Immature natural killer cell (primary cell): ENCODE data around the gene NEO1. TPM values are rescaled to one million over a fixed set of nuclear protein-coding genes. Genes with fewer than 3 reads are reported as not detected.

Experiments
- DNase-seq, 3 donors: peaks; one replicate each; pipeline ENCODE4 v3.0.0; 2022; ENCODE audit warnings: mixed read lengths in 1 of 3
- H3K27ac Mint-ChIP-seq, 6 donors: one replicate each; pipeline ENCODE4 v1.8.0; 2020; ENCODE audit warnings: mixed read lengths in 6 of 6, mild to moderate bottlenecking in 5 of 6, inconsistent platforms in 4 of 6, moderate library complexity in 3 of 6
- H3K27me3 Mint-ChIP-seq, 3 donors: one replicate each; pipeline ENCODE4 v1.8.0; 2020 to 2021; ENCODE audit warnings: low read depth in 3 of 3, mild to moderate bottlenecking in 3 of 3, mixed read lengths in 3 of 3, moderate library complexity in 3 of 3, inconsistent platforms in 1 of 3
- H3K36me3 Mint-ChIP-seq, 3 donors: one replicate each; pipeline ENCODE4 v1.8.0; 2020; ENCODE audit warnings: mixed read lengths in 3 of 3, inconsistent platforms in 2 of 3, mild to moderate bottlenecking in 2 of 3
- H3K4me1 Mint-ChIP-seq, 2 donors: one replicate each; pipeline ENCODE4 v1.8.0; 2020; ENCODE audit warnings: inconsistent platforms in 2 of 2, mild to moderate bottlenecking in 2 of 2, mixed read lengths in 2 of 2, moderate library complexity in 1 of 2
- H3K4me3 Mint-ChIP-seq, 5 donors: one replicate each; pipeline ENCODE4 v1.8.0; 2020; ENCODE audit warnings: mild to moderate bottlenecking in 5 of 5, mixed read lengths in 5 of 5, inconsistent platforms in 3 of 5, moderate library complexity in 3 of 5
- H3K9me3 Mint-ChIP-seq, 6 donors: one replicate each; pipeline ENCODE4 v1.8.0; 2020; ENCODE audit warnings: mild to moderate bottlenecking in 6 of 6, mixed read lengths in 6 of 6, inconsistent platforms in 4 of 6, moderate library complexity in 3 of 6
- polyA plus RNA-seq, 3 donors: library from polyadenylated mRNA; unstranded; fragments of 300-500 nt; fragmentation: Illumina TruSeq; gene quantifications; one replicate each; pipeline ENCODE4 v1.2.3, GENCODE V29; 2021

The NEO1 gene
- polyA plus RNA-seq, 3 donors from 2014 or later: 2.2 to 6.0 (median 2.4) TPM

- Mint-ChIP-seq H3K27me3 (peaks cover 2 to 3% (median 2%) of the 10 kb centered on the region in 3 donors), H3K27ac (no peak overlapping the region), H3K9me3 (no peaks in the 10 kb centered on the region), H3K4me1 (no peaks in the 10 kb centered on the region), H3K4me3 (no peak overlapping the region), H3K36me3 (peaks cover 0 to 3% (median 0%) of the 10 kb centered on the region in 3 donors)
- no peak for DNase-seq
These were observed 179.6 kb downstream of the NEO1 start for GRCh38 chr15:73231661-73232419.

GRCh38 chr15:73232776-73233175, 180.5 kb downstream of the NEO1 start:
- Mint-ChIP-seq H3K9me3 (no peaks in the 10 kb centered on the region), H3K27ac (no peak overlapping the region)

GRCh38 chr15:73233623-73234022, 181.4 kb downstream of the NEO1 start:
- no peaks in the 10 kb centered on the region for H3K9me3 Mint-ChIP-seq
- no peaks in the 10 kb centered on the region for H3K4me1 Mint-ChIP-seq
- no peak overlapping the region for H3K4me3 Mint-ChIP-seq
- no peak overlapping the region for H3K27ac Mint-ChIP-seq
- H3K27me3 Mint-ChIP-seq: peaks cover 2 to 3% (median 2%) of the 10 kb centered on the region in 3 donors
- no peak for DNase-seq
- peaks cover 0 to 3% (median 0%) of the 10 kb centered on the region in 3 donors for H3K36me3 Mint-ChIP-seq

More at GRCh38 chr15:73232776-73233175, 180.5 kb downstream of the NEO1 start:
- no peak for DNase-seq
- H3K36me3 Mint-ChIP-seq: peaks cover 0 to 3% (median 0%) of the 10 kb centered on the region in 3 donors
- peaks cover 2 to 3% (median 2%) of the 10 kb centered on the region in 3 donors for H3K27me3 Mint-ChIP-seq
- H3K4me3 Mint-ChIP-seq: no peak overlapping the region
- H3K4me1 Mint-ChIP-seq: no peaks in the 10 kb centered on the region

- Mint-ChIP-seq H3K9me3 (no peaks in the 10 kb centered on the region), H3K27me3 (peaks cover 0 to 2% (median 0%) of the 10 kb centered on the region in 3 donors), H3K4me1 (no peaks in the 10 kb centered on the region), H3K36me3 (peaks cover 0 to 3% (median 0%) of the 10 kb centered on the region in 3 donors), H3K27ac (no peak overlapping the region), H3K4me3 (no peak overlapping the region)
- no peak for DNase-seq
These were observed 185.6 kb downstream of the NEO1 start for GRCh38 chr15:73237910-73238309.

GRCh38 chr15:73239564-73240215, 187.4 kb downstream of the NEO1 start:
- no peak overlapping the region for H3K27ac Mint-ChIP-seq
- no peaks in the 10 kb centered on the region for H3K4me1 Mint-ChIP-seq
- no peaks in the 10 kb centered on the region for H3K9me3 Mint-ChIP-seq
- peaks cover 0 to 3% (median 0%) of the 10 kb centered on the region in 3 donors for H3K36me3 Mint-ChIP-seq
- no peak overlapping the region for H3K4me3 Mint-ChIP-seq
- peaks cover 0 to 3% (median 0%) of the 10 kb centered on the region in 3 donors for H3K27me3 Mint-ChIP-seq
- DNase-seq: no peak

- peak; percentile 31 to 63 (median 38) for DNase-seq
- no peak overlapping the region for H3K27ac Mint-ChIP-seq
- H3K36me3 Mint-ChIP-seq: peaks cover 0 to 3% (median 1%) of the 10 kb centered on the region in 3 donors
- no peaks in the 10 kb centered on the region for H3K9me3 Mint-ChIP-seq
- peaks cover 0 to 3% (median 0%) of the 10 kb centered on the region in 3 donors for H3K27me3 Mint-ChIP-seq
- H3K4me3 Mint-ChIP-seq: no peak overlapping the region
- H3K4me1 Mint-ChIP-seq: no peaks in the 10 kb centered on the region
These were observed 188.7 kb downstream of the NEO1 start for GRCh38 chr15:73240866-73241499.

GRCh38 chr15:73244333-73244732, 192.1 kb downstream of the NEO1 start:
- Mint-ChIP-seq H3K27me3 (peaks cover 0 to 3% (median 0%) of the 10 kb centered on the region in 3 donors), H3K4me3 (no peak overlapping the region), H3K9me3 (no peaks in the 10 kb centered on the region), H3K4me1 (no peaks in the 10 kb centered on the region), H3K36me3 (peaks cover 0 to 10% (median 3%) of the 10 kb centered on the region in 3 donors), H3K27ac (no peak overlapping the region)
- no peak for DNase-seq

- H3K4me3 Mint-ChIP-seq: no peak overlapping the region
- H3K9me3 Mint-ChIP-seq: no peaks in the 10 kb centered on the region
- peaks cover 0 to 15% (median 6%) of the 10 kb centered on the region in 3 donors for H3K36me3 Mint-ChIP-seq
- no peaks in the 10 kb centered on the region for H3K4me1 Mint-ChIP-seq
- peaks cover 0 to 3% (median 0%) of the 10 kb centered on the region in 3 donors for H3K27me3 Mint-ChIP-seq
- DNase-seq: no peak
- no peak overlapping the region for H3K27ac Mint-ChIP-seq
These were observed 194.2 kb downstream of the NEO1 start for GRCh38 chr15:73246439-73246838.

GRCh38 chr15:73246898-73247297, 194.6 kb downstream of the NEO1 start:
- H3K27me3 Mint-ChIP-seq: peaks cover 0 to 3% (median 0%) of the 10 kb centered on the region in 3 donors
- no peak overlapping the region for H3K4me3 Mint-ChIP-seq
- H3K27ac Mint-ChIP-seq: no peak overlapping the region
- no peak for DNase-seq
- H3K36me3 Mint-ChIP-seq: peaks cover 4 to 15% (median 6%) of the 10 kb centered on the region in 3 donors
- no peaks in the 10 kb centered on the region for H3K4me1 Mint-ChIP-seq
- no peaks in the 10 kb centered on the region for H3K9me3 Mint-ChIP-seq

GRCh38 chr15:73247331-73247730, 195.1 kb downstream of the NEO1 start:
- Mint-ChIP-seq H3K4me3 (no peak overlapping the region), H3K27me3 (peaks cover 0 to 3% (median 0%) of the 10 kb centered on the region in 3 donors), H3K27ac (no peak overlapping the region), H3K9me3 (no peaks in the 10 kb centered on the region), H3K36me3 (peaks cover 5 to 15% (median 6%) of the 10 kb centered on the region in 3 donors), H3K4me1 (no peaks in the 10 kb centered on the region)
- no peak for DNase-seq

- peaks cover 5 to 20% (median 6%) of the 10 kb centered on the region in 3 donors for H3K36me3 Mint-ChIP-seq
- no peaks in the 10 kb centered on the region for H3K27me3 Mint-ChIP-seq
- H3K27ac Mint-ChIP-seq: no peak overlapping the region
- H3K9me3 Mint-ChIP-seq: no peaks in the 10 kb centered on the region
- H3K4me1 Mint-ChIP-seq: no peaks in the 10 kb centered on the region
- no peak for DNase-seq
- H3K4me3 Mint-ChIP-seq: no peak overlapping the region
These were observed 197.2 kb downstream of the NEO1 start for GRCh38 chr15:73249499-73249898.

- H3K4me3 Mint-ChIP-seq: no peak overlapping the region
- DNase-seq: no peak
- H3K36me3 Mint-ChIP-seq: peaks cover 5 to 12% (median 7%) of the 10 kb centered on the region in 3 donors
- H3K9me3 Mint-ChIP-seq: no peaks in the 10 kb centered on the region
- H3K27ac Mint-ChIP-seq: no peak overlapping the region
- no peaks in the 10 kb centered on the region for H3K4me1 Mint-ChIP-seq
- no peaks in the 10 kb centered on the region for H3K27me3 Mint-ChIP-seq
These were observed 202.3 kb downstream of the NEO1 start for GRCh38 chr15:73254598-73254997.

- Mint-ChIP-seq H3K9me3 (no peaks in the 10 kb centered on the region), H3K4me3 (no peak overlapping the region), H3K27ac (no peak overlapping the region), H3K27me3 (no peaks in the 10 kb centered on the region), H3K4me1 (no peaks in the 10 kb centered on the region), H3K36me3 (peaks cover 0 to 29% (median 20%) of the 10 kb centered on the region in 3 donors)
- DNase-seq: no peak
These were observed 206.2 kb downstream of the NEO1 start for GRCh38 chr15:73258271-73259108.
